OCI-LY7 (cell line): Measurements from ENCODE around the gene CCL27. TPM values are rescaled to one million over a fixed set of nuclear protein-coding genes. Genes with fewer than 3 reads are reported as not detected.

Source experiments
- BruUV-seq: library from RNA; stranded (reverse); fragments of 400-500 nt; replicated peaks from 2 replicates; lab custom pipeline; 2021; lab: Mats Ljungman, UMichigan
- CTCF ChIA-PET: fragments of 300-600 bp; sonication (Branson Sonifier 250); formaldehyde crosslinking; loops from one replicate; lab custom pipeline; 2022; ENCODE audit warnings: antibody characterized with exemption; ENCODE audit not compliant: unreplicated experiment; lab: Charles Lee
- POLR2A ChIA-PET: fragments of 300-600 bp; sonication (Branson Sonifier 250); formaldehyde crosslinking; loops from one replicate; lab custom pipeline; 2022; ENCODE audit warnings: antibody characterized with exemption; lab: Charles Lee
- DNase-seq: peaks from one replicate; pipeline ENCODE4 v3.0.0-alpha.2; 2015; ENCODE audit warnings: low spot score
- H2AFZ ChIP-seq: fragments of 200-600 bp; sonication (generic), shearing (Covaris generic); 2 replicates; pipeline ENCODE4 v1.6.1; 2014; ENCODE audit warnings: mild to moderate bottlenecking, antibody characterized with exemption, low read length, moderate library complexity
- H3K27ac ChIP-seq: fragments of 200-600 bp; sonication (generic); 2 replicates; pipeline ENCODE4 v1.5.1; 2014; ENCODE audit warnings: mixed run types, low read depth, mild to moderate bottlenecking, moderate library complexity, low read length, inconsistent platforms; ENCODE audit not compliant: poor library complexity, severe bottlenecking
- H3K36me3 ChIP-seq: fragments of 200-600 bp; sonication (generic); 2 replicates; pipeline ENCODE4 v1.6.1; 2014; ENCODE audit warnings: mild to moderate bottlenecking, antibody characterized with exemption, low read length, moderate library complexity, mixed read lengths; ENCODE audit not compliant: insufficient read depth
- H3K4me1 ChIP-seq: fragments of 200-600 bp; sonication (generic); 2 replicates; pipeline ENCODE4 v1.5.1; 2014; ENCODE audit warnings: mild to moderate bottlenecking, low read length; ENCODE audit not compliant: insufficient read depth, poor library complexity, severe bottlenecking
- H3K4me2 ChIP-seq: fragments of 200-600 bp; sonication (generic); 2 replicates; pipeline ENCODE4 v1.6.1; 2014; ENCODE audit warnings: mild to moderate bottlenecking, low read length
- H3K4me3 ChIP-seq: fragments of 200-600 bp; sonication (generic); 2 replicates; pipeline ENCODE4 v1.5.1; 2014; ENCODE audit warnings: mild to moderate bottlenecking, low read depth, low read length; ENCODE audit not compliant: poor library complexity, severe bottlenecking
- H3K79me2 ChIP-seq: fragments of 200-600 bp; sonication (generic); 2 replicates; pipeline ENCODE4 v1.6.1; 2016; ENCODE audit warnings: low read depth, mild to moderate bottlenecking, low read length, moderate library complexity, mixed read lengths; ENCODE audit not compliant: insufficient read depth
- H3K9me2 ChIP-seq: fragments of 200-600 bp; sonication (generic); 2 replicates; pipeline ENCODE4 v1.6.1; 2016; ENCODE audit warnings: mild to moderate bottlenecking, low read length, mixed read lengths; ENCODE audit not compliant: insufficient read depth
- H3K9me3 ChIP-seq: fragments of 200-600 bp; sonication (generic); 2 replicates; pipeline ENCODE4 v1.6.1; 2014; ENCODE audit warnings: mild to moderate bottlenecking, mixed run types, low read length, mixed read lengths
- H4K20me1 ChIP-seq: fragments of 200-600 bp; sonication (generic); 2 replicates; pipeline ENCODE4 v1.6.1; 2014; ENCODE audit warnings: mild to moderate bottlenecking, antibody characterized with exemption, low read length, moderate library complexity, mixed read lengths; ENCODE audit not compliant: insufficient read depth
- EZH2phosphoT487 ChIP-seq: fragments of 200-600 bp; sonication (generic); IDR thresholded peaks from 2 replicates; pipeline ENCODE4 v1.6.1; 2018; ENCODE audit warnings: low read depth, borderline replicate concordance, mild to moderate bottlenecking, mixed run types, antibody characterized with exemption, low read length, moderate library complexity, mixed read lengths
- intact Hi-C: fragments of 100-400 bp; cut with micrococcal nuclease; formaldehyde crosslinking; loops from one replicate; pipeline ENCODE4 v1.10.0; 2022; ENCODE audit not compliant: unreplicated experiment
- total RNA-seq, 2 experiments: library from RNA; depleted of rRNA in 1 of 2; stranded (reverse); fragments of >200 nt in 1 of 2; shearing (Covaris generic) in 1 of 2; gene quantifications; 2 replicates each; pipeline ENCODE4 v1.2.3, GENCODE V29; 2014 to 2022
- TF ChIP-seq, protein P1 (sequence below): fragments of 200-600 bp; sonication (generic); conservative IDR thresholded peaks from 2 replicates; pipeline ENCODE4 v1.5.1; 2014; ENCODE audit warnings: mild to moderate bottlenecking, antibody characterized with exemption, low read length, moderate library complexity, mixed read lengths

Gene CCL27
- total RNA-seq, 2 experiments from 2014 or later = 0.42 TPM; not detected in 1

GRCh38 chr9:34656992-34657391 is 5.5 kb downstream of the CCL27 start:
- CTCF ChIA-PET = no interaction called here
- no peaks in the 10 kb centered on the region for H3K79me2 ChIP-seq
- no peaks in the 10 kb centered on the region for H3K9me2 ChIP-seq
- TF ChIP-seq EZH2phosphoT487 = no peak
- TF ChIP-seq, protein P1, sequence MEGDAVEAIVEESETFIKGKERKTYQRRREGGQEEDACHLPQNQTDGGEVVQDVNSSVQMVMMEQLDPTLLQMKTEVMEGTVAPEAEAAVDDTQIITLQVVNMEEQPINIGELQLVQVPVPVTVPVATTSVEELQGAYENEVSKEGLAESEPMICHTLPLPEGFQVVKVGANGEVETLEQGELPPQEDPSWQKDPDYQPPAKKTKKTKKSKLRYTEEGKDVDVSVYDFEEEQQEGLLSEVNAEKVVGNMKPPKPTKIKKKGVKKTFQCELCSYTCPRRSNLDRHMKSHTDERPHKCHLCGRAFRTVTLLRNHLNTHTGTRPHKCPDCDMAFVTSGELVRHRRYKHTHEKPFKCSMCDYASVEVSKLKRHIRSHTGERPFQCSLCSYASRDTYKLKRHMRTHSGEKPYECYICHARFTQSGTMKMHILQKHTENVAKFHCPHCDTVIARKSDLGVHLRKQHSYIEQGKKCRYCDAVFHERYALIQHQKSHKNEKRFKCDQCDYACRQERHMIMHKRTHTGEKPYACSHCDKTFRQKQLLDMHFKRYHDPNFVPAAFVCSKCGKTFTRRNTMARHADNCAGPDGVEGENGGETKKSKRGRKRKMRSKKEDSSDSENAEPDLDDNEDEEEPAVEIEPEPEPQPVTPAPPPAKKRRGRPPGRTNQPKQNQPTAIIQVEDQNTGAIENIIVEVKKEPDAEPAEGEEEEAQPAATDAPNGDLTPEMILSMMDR = no peak
- no peak overlapping the region for H3K27ac ChIP-seq
- intact Hi-C loops = no loop called here
- no peak overlapping the region for H2AFZ ChIP-seq
- no peaks in the 10 kb centered on the region for H3K9me3 ChIP-seq
- peaks cover 2% of the 10 kb centered on the region for H3K4me1 ChIP-seq
- BruUV-seq = no TSS peak
- POLR2A ChIA-PET = interaction anchor here (0.6 kb wide), 1 partner anchor 52 kb away, joined by 4 read pairs; no protein-coding TSS in a partner anchor
- no peak overlapping the region for H3K4me3 ChIP-seq
- no peak overlapping the region for H3K4me2 ChIP-seq
- no peaks in the 10 kb centered on the region for H3K36me3 ChIP-seq
- H4K20me1 ChIP-seq = no peaks in the 10 kb centered on the region
- DNase-seq = no peak

DNA sequence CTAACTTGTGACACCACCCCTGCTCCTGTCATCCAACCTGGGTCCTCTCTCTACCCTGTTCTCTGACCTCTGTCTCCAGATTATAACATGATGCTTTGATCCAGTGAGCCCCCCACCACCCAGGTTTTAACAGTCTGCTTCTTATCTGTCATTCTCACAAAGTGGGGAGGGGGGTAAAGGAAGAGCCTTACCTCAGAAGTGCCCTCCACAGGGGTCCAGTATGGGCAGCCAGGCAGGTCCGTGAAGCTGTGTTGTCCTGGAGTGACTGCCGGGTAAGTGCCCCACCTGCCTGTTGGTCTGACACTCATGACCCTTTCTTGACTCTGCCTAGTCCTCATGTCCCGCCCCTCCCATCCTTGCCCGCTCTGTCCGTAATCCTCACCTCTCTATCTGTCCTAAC is 7.1 kb downstream of the CCL27 start:
- H3K9me3 ChIP-seq = no peaks in the 10 kb centered on the region
- no peaks in the 10 kb centered on the region for H3K9me2 ChIP-seq
- no peak overlapping the region for H3K4me2 ChIP-seq
- ChIA-PET POLR2A (no interaction called here), CTCF (no interaction called here)
- no peaks in the 10 kb centered on the region for H3K79me2 ChIP-seq
- peaks cover 4% of the 10 kb centered on the region for H3K4me1 ChIP-seq
- no peak overlapping the region for H3K4me3 ChIP-seq
- H3K36me3 ChIP-seq = no peaks in the 10 kb centered on the region
- no TSS peak for BruUV-seq
- TF ChIP-seq, protein P1 = no peak
- no peak for TF ChIP-seq EZH2phosphoT487
- no peak overlapping the region for H2AFZ ChIP-seq
- DNase-seq = no peak
- no peak overlapping the region for H3K27ac ChIP-seq
- H4K20me1 ChIP-seq = no peaks in the 10 kb centered on the region
- intact Hi-C loops = no loop called here

- POLR2A ChIA-PET = no interaction called here
Observed at GRCh38 chr9:34654323-34655051, 8.0 kb downstream of the CCL27 start.

More at GRCh38 chr9:34654323-34655051, 8.0 kb downstream of the CCL27 start:
- TF ChIP-seq, protein P1 = no peak
- TF ChIP-seq EZH2phosphoT487 = no peak
- intact Hi-C loops = no loop called here
- Histone ChIP-seq H3K36me3 (peaks cover 7% of the 10 kb centered on the region), H3K9me2 (no peaks in the 10 kb centered on the region), H3K4me1 (peaks cover 4% of the 10 kb centered on the region), H4K20me1 (no peaks in the 10 kb centered on the region), H3K79me2 (no peaks in the 10 kb centered on the region), H3K27ac (no peak overlapping the region), H2AFZ (no peak overlapping the region), H3K4me2 (no peak overlapping the region), H3K9me3 (no peaks in the 10 kb centered on the region), H3K4me3 (no peak overlapping the region)
- no TSS peak for BruUV-seq
- CTCF ChIA-PET = no interaction called here
- no peak for DNase-seq
